GM12878 (cell line): ENCODE measurements around the gene GPRC5C. TPM values are rescaled to one million over a fixed set of nuclear protein-coding genes. Genes with fewer than 3 reads are reported as not detected.

Source experiments
- ATAC-seq: fragments of 200-7000 bp; cut with Tn5 transposase; 3 replicates; pipeline ENCODE4 v1.9.1; 2020; ENCODE audit warnings: mild to moderate bottlenecking, moderate library complexity
- BruUV-seq: library from RNA; stranded (reverse); fragments of 400-500 nt; replicated peaks from 2 replicates; lab custom pipeline; 2021; lab: Mats Ljungman, UMichigan
- CTCF ChIA-PET: fragments of 300-600 bp; sonication (Branson Sonifier 250); formaldehyde crosslinking; extraction: SDS; loops from one replicate; lab custom pipeline; 2021; ENCODE audit warnings: inconsistent platforms; lab: Yijun Ruan, JAX
- POLR2A ChIA-PET: fragments of 350-600 bp; formaldehyde crosslinking; extraction: SDS; loops from one replicate; lab custom pipeline; 2021; ENCODE audit warnings: inconsistent platforms; lab: Charles Lee
- RAD21 ChIA-PET: fragments of 300-600 bp; sonication (Branson Sonifier 250); formaldehyde crosslinking; loops from one replicate; lab custom pipeline; 2023; ENCODE audit warnings: antibody characterized with exemption; ENCODE audit not compliant: unreplicated experiment; lab: Charles Lee
- SMC1A ChIA-PET: fragments of 300-600 bp; sonication (Branson Sonifier 250); formaldehyde crosslinking; loops from one replicate; lab custom pipeline; 2023; ENCODE audit not compliant: unreplicated experiment, uncharacterized antibody; lab: Charles Lee
- DNase-seq: peaks from one replicate; pipeline ENCODE4 v3.0.0-alpha.2; 2011; ENCODE audit warnings: low read depth, low spot score
- FAIRE-seq: peaks from 3 replicates; lab custom pipeline; 2011; peaks lifted over from hg19 to GRCh38; lab: Jason Lieb, UNC
- H2AFZ ChIP-seq: 2 replicates; pipeline ENCODE4 v1.6.0; 2011; ENCODE audit warnings: low read depth, low read length, control low read depth; ENCODE audit not compliant: control insufficient read depth
- H3K27ac ChIP-seq: 2 replicates; pipeline ENCODE4 v1.5.1; 2011; ENCODE audit warnings: control low read depth; ENCODE audit not compliant: control insufficient read depth, insufficient read depth
- H3K27me3 ChIP-seq, 2 experiments: replicated peaks in 1 of 2; 2 replicates each; pipeline versions ENCODE4 v1.6.0 to v1.6.1; 2011; ENCODE audit warnings: low read length in 1 of 2; ENCODE audit not compliant: control insufficient read depth in 2 of 2, insufficient read depth in 2 of 2
- H3K36me3 ChIP-seq, 2 experiments: 2 replicates each; pipeline ENCODE4 v1.5.1; 2011; ENCODE audit warnings: low read length in 1 of 2; ENCODE audit not compliant: control insufficient read depth in 2 of 2, insufficient read depth in 2 of 2
- H3K4me1 ChIP-seq: 2 replicates; pipeline ENCODE4 v1.6.1; 2011; ENCODE audit warnings: mild to moderate bottlenecking, low read length, moderate library complexity, mixed read lengths; ENCODE audit not compliant: control insufficient read depth, insufficient read depth
- H3K4me2 ChIP-seq: 2 replicates; pipeline ENCODE4 v1.6.0; 2011; ENCODE audit warnings: control low read depth; ENCODE audit not compliant: control insufficient read depth, insufficient read depth
- H3K4me3 ChIP-seq: fragments of 200-600 bp; sonication (generic); 2 replicates; pipeline ENCODE4 v1.5.1; 2016
- H3K79me2 ChIP-seq: 2 replicates; pipeline ENCODE4 v1.6.0; 2011; ENCODE audit warnings: low read length; ENCODE audit not compliant: control insufficient read depth, insufficient read depth
- H3K9ac ChIP-seq: 2 replicates; pipeline ENCODE4 v1.8.0; 2011; ENCODE audit warnings: low read length, control low read depth, mixed read lengths; ENCODE audit not compliant: control insufficient read depth, insufficient read depth
- H3K9me3 ChIP-seq: replicated peaks from 3 replicates; pipeline ENCODE4 v1.5.1; 2011; ENCODE audit warnings: mild to moderate bottlenecking, low read length; ENCODE audit not compliant: control insufficient read depth, insufficient read depth
- H4K20me1 ChIP-seq: 2 replicates; pipeline ENCODE4 v1.6.0; 2011; ENCODE audit not compliant: control insufficient read depth, insufficient read depth
- EED ChIP-seq: sonication (generic); IDR thresholded peaks from 2 replicates; pipeline ENCODE4 v1.6.1; 2016; ENCODE audit warnings: antibody characterized with exemption, low read depth
- HSF1 ChIP-seq: fragments of 150-350 bp; IDR thresholded peaks from 2 replicates; pipeline ENCODE4 v1.6.1; 2014; ENCODE audit warnings: mild to moderate bottlenecking, low read depth, low read length
- JUNB ChIP-seq: IDR thresholded peaks from 2 replicates; pipeline ENCODE4 v1.6.1; 2016; ENCODE audit warnings: antibody characterized with exemption, mild to moderate bottlenecking
- SIN3A ChIP-seq: IDR thresholded peaks from 2 replicates; pipeline ENCODE4 v1.6.1; 2012; ENCODE audit warnings: low read depth, low read length, improper control_type of control experiment
- TCF12 ChIP-seq: IDR thresholded peaks from 2 replicates; pipeline ENCODE4 v1.6.1; 2011; ENCODE audit warnings: low read depth, mild to moderate bottlenecking, low read length
- ZBTB33 ChIP-seq: fragments of 450-650 bp; IDR thresholded peaks from 2 replicates; pipeline ENCODE4 v1.6.1; 2017; ENCODE audit warnings: mild to moderate bottlenecking
- ZNF217 ChIP-seq: fragments of 450-650 bp; IDR thresholded peaks from 2 replicates; pipeline ENCODE4 v1.6.1; 2017; ENCODE audit warnings: antibody characterized with exemption, mild to moderate bottlenecking
- ZZZ3 ChIP-seq: IDR thresholded peaks from 2 replicates; pipeline ENCODE4 v1.6.1; 2011; ENCODE audit warnings: low read depth; ENCODE audit not compliant: control insufficient read depth, insufficient read length
- WGBS: methylation state at CpG from one replicate; pipeline ENCODE4 v1.1.6; 2016; ENCODE audit warnings: low lambda C conversion rate; ENCODE audit not compliant: insufficient replicate concordance, insufficient coverage; ENCODE audit errors: missing lambda C conversion rate; 5-methylcytosine and 5-hydroxymethylcytosine counted together
- in situ Hi-C: fragments of 300-500 bp; cut with MboI; formaldehyde crosslinking; loops from 9 replicates; pipeline ENCODE4 v1.14.3; 2018; ENCODE audit warnings: mixed read lengths
- intact Hi-C: fragments of 100-400 bp; cut with micrococcal nuclease; formaldehyde crosslinking; loops from one replicate; pipeline ENCODE4 v1.14.2; 2022; ENCODE audit not compliant: unreplicated experiment
- polyA plus RNA-seq, 11 experiments: library from polyadenylated mRNA; depleted of rRNA in 4 of 11; unstranded in 6 of 11; stranded (reverse) in 5 of 11; fragments of >200 nt; fragmentation: Nextera tagmentation in 4 of 11; fragmentation: Illumina TruSeq in 1 of 11; extraction: Ambion mirVana in 4 of 11; extraction: Trizol in 1 of 11; gene quantifications; 1 replicate in 1 of 11; 2 replicates in 10 of 11; pipeline versions ENCODE4 v1.2.1 to v1.2.3, GENCODE V29; 2011 to 2016; ENCODE audit warnings: inconsistent platforms in 2 of 11, missing spikeins in 2 of 11, low read depth in 1 of 11
- total RNA-seq, 4 experiments: library from RNA; depleted of rRNA in 3 of 4; stranded (reverse); fragments of >200 nt in 3 of 4; fragmentation: Illumina TruSeq in 1 of 4; extraction: Trizol in 1 of 4; gene quantifications; 2 replicates each; pipeline versions ENCODE4 v1.2.1 to v1.2.3, GENCODE V29; 2013 to 2021
- TF ChIP-seq, protein P1 (sequence below): fragments of 450-650 bp; IDR thresholded peaks from 2 replicates; pipeline ENCODE4 v1.6.1; 2017; ENCODE audit warnings: mild to moderate bottlenecking, low read depth, inconsistent platforms; ENCODE audit not compliant: poor library complexity, severe bottlenecking
- TF ChIP-seq, protein P2 (sequence below): fragments of 450-650 bp; IDR thresholded peaks from 2 replicates; pipeline ENCODE4 v1.6.1; 2017; ENCODE audit warnings: antibody characterized with exemption, mild to moderate bottlenecking, moderate library complexity
- TF ChIP-seq, protein P3 (sequence below), 3 experiments: IDR thresholded peaks in 2 of 3; conservative IDR thresholded peaks in 1 of 3; 2 replicates each; pipeline ENCODE4 v1.5.1; 2011; ENCODE audit warnings: low read depth in 3 of 3, low read length in 3 of 3, mild to moderate bottlenecking in 3 of 3, control low read depth in 2 of 3, moderate library complexity in 2 of 3, inconsistent platforms in 1 of 3, mixed read lengths in 1 of 3; ENCODE audit not compliant: control insufficient read depth in 2 of 3, insufficient read depth in 1 of 3; ENCODE audit errors: extremely low read depth in 1 of 3

GPRC5C gene
- total and polyA plus RNA-seq, 10 of the 15 experiments (the other 5 are each of a cell fraction or from before 2014, with no cell fraction given) = 0.04 to 1.3 (median 0.36) TPM; not detected in 2

DNA sequence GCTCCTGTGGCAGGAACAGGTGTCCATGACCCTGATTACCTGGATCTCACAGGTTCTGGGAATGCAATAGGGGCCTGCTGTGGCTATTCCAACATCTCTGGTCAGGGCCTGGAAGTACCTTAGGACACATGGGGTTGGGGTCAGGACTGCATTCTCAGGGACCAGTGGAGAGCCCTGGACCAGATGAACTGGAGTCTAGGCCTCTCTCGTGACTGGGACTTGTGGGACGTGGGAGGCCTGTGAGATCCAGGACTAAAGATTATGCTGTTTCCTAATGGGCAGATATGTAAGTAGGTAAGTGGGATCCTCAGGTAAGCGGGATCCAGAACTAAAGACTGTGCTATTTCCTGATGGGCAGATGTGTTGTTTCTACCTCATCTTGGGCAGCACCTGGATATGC is 18.3 kb downstream of the GPRC5C start:
- Histone ChIP-seq H3K27ac (no peak overlapping the region), H3K4me3 (no peak overlapping the region), H3K79me2 (no peaks in the 10 kb centered on the region), H3K9ac (no peak overlapping the region), H3K4me1 (peaks cover 14% of the 10 kb centered on the region), H3K4me2 (no peak overlapping the region), H3K9me3 (no peaks in the 10 kb centered on the region), H3K27me3 (peaks cover 0 to 2% of the 10 kb centered on the region in 2 experiments; a peak in 2 of 4 replicates), H3K36me3 (no peaks in the 10 kb centered on the region), H2AFZ (no peak overlapping the region), H4K20me1 (no peaks in the 10 kb centered on the region)
- ChIA-PET RAD21 (interaction anchor here (1.0 to 1.6 kb wide), 5 partner anchors 15 to 76 kb away, joined by 3 to 8 read pairs (median 4); no protein-coding TSS in a partner anchor), CTCF (interaction anchor here (0.5 to 1.9 kb wide), 5 partner anchors 9 to 1021 kb away, joined by 3 to 4 read pairs (median 3); no protein-coding TSS in a partner anchor), POLR2A (no interaction called here), SMC1A (interaction anchor here (1.0 to 1.3 kb wide), 2 partner anchors 11 to 71 kb away, joined by 4 to 6 read pairs; no protein-coding TSS in a partner anchor)
- WGBS = 36% methylated on average over 3 of the region's 3 CpGs
- no peak for DNase-seq
- intact Hi-C loops (no loop called here), in situ Hi-C loops (no loop called here)
- TF ChIP-seq ZNF217 = no peak
- TF ChIP-seq JUNB = no peak
- TF ChIP-seq, protein P1, sequence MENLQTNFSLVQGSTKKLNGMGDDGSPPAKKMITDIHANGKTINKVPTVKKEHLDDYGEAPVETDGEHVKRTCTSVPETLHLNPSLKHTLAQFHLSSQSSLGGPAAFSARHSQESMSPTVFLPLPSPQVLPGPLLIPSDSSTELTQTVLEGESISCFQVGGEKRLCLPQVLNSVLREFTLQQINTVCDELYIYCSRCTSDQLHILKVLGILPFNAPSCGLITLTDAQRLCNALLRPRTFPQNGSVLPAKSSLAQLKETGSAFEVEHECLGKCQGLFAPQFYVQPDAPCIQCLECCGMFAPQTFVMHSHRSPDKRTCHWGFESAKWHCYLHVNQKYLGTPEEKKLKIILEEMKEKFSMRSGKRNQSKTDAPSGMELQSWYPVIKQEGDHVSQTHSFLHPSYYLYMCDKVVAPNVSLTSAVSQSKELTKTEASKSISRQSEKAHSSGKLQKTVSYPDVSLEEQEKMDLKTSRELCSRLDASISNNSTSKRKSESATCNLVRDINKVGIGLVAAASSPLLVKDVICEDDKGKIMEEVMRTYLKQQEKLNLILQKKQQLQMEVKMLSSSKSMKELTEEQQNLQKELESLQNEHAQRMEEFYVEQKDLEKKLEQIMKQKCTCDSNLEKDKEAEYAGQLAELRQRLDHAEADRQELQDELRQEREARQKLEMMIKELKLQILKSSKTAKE = no peak
- TF ChIP-seq, protein P2, sequence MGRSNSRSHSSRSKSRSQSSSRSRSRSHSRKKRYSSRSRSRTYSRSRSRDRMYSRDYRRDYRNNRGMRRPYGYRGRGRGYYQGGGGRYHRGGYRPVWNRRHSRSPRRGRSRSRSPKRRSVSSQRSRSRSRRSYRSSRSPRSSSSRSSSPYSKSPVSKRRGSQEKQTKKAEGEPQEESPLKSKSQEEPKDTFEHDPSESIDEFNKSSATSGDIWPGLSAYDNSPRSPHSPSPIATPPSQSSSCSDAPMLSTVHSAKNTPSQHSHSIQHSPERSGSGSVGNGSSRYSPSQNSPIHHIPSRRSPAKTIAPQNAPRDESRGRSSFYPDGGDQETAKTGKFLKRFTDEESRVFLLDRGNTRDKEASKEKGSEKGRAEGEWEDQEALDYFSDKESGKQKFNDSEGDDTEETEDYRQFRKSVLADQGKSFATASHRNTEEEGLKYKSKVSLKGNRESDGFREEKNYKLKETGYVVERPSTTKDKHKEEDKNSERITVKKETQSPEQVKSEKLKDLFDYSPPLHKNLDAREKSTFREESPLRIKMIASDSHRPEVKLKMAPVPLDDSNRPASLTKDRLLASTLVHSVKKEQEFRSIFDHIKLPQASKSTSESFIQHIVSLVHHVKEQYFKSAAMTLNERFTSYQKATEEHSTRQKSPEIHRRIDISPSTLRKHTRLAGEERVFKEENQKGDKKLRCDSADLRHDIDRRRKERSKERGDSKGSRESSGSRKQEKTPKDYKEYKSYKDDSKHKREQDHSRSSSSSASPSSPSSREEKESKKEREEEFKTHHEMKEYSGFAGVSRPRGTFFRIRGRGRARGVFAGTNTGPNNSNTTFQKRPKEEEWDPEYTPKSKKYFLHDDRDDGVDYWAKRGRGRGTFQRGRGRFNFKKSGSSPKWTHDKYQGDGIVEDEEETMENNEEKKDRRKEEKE = no peak
- TF ChIP-seq TCF12 = no peak
- no peak for TF ChIP-seq ZBTB33
- TF ChIP-seq EED = no peak
- TF ChIP-seq, protein P3, sequence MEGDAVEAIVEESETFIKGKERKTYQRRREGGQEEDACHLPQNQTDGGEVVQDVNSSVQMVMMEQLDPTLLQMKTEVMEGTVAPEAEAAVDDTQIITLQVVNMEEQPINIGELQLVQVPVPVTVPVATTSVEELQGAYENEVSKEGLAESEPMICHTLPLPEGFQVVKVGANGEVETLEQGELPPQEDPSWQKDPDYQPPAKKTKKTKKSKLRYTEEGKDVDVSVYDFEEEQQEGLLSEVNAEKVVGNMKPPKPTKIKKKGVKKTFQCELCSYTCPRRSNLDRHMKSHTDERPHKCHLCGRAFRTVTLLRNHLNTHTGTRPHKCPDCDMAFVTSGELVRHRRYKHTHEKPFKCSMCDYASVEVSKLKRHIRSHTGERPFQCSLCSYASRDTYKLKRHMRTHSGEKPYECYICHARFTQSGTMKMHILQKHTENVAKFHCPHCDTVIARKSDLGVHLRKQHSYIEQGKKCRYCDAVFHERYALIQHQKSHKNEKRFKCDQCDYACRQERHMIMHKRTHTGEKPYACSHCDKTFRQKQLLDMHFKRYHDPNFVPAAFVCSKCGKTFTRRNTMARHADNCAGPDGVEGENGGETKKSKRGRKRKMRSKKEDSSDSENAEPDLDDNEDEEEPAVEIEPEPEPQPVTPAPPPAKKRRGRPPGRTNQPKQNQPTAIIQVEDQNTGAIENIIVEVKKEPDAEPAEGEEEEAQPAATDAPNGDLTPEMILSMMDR (IDR thresholded peaks at IDR 0.05 in 2 of 3, conservative IDR thresholded peaks at IDR 0.05 in 1 of 3; ENCODE audit: control insufficient read depth in 2 of 3, extremely low read depth in 1 of 3, insufficient read depth in 1 of 3, low read depth in 3 of 3, low read length in 3 of 3) = no peak
- no peak for TF ChIP-seq SIN3A
- no peak for TF ChIP-seq HSF1
- no peak for TF ChIP-seq ZZZ3
- ATAC-seq = no peak
- no peak for FAIRE-seq
- BruUV-seq = no TSS peak
